ENCODE results near the gene DISP2.

Gene DISP2

GRCh38 chr15:40389824-40390595 lies 32.0 kb downstream of the DISP2 start:
- no peak for DNase-seq (ENCODE audit: low spot score)

- DNase-seq (ENCODE audit: low spot score) = no peak
Measured at GRCh38 chr15:40392986-40393948, 35.2 kb downstream of the DISP2 start.

GRCh38 chr15:40397688-40398412 lies 39.8 kb downstream of the DISP2 start:
- no peak for DNase-seq (ENCODE audit: low spot score)

- peak; percentile 83 for DNase-seq (ENCODE audit: low spot score)
Measured at GRCh38 chr15:40398413-40398873, 40.4 kb downstream of the DISP2 start.

GRCh38 chr15:40399370-40399769 lies 41.4 kb downstream of the DISP2 start:
- DNase-seq (ENCODE audit: low spot score) = no peak

GRCh38 chr15:40405501-40406381 lies 47.7 kb downstream of the DISP2 start, which contains the start of gene IVD:
TSS of gene IVD (plus strand) at chr15:40405795. CDS start at chr15:40405828, 33 bp downstream.
- peak; percentile 96 for DNase-seq (ENCODE audit: low spot score)

GRCh38 chr15:40407330-40407990 lies 49.4 kb downstream of the DISP2 start:
- DNase-seq (ENCODE audit: low spot score) = peak; percentile 36

GRCh38 chr15:40409366-40409765 lies 51.3 kb downstream of the DISP2 start:
- DNase-seq (ENCODE audit: low spot score) = no peak

GRCh38 chr15:40410476-40410875 lies 52.5 kb downstream of the DISP2 start:
- no peak for DNase-seq (ENCODE audit: low spot score)

- DNase-seq (ENCODE audit: low spot score) = no peak
Measured at GRCh38 chr15:40412095-40412759, 54.2 kb downstream of the DISP2 start.

GRCh38 chr15:40413036-40413435 lies 55.0 kb downstream of the DISP2 start:
- DNase-seq (ENCODE audit: low spot score) = no peak

GRCh38 chr15:40414816-40415215 lies 56.8 kb downstream of the DISP2 start:
- DNase-seq (ENCODE audit: low spot score) = no peak

GRCh38 chr15:40415226-40415625 lies 57.2 kb downstream of the DISP2 start:
- no peak for DNase-seq (ENCODE audit: low spot score)

GRCh38 chr15:40416056-40416455 lies 58.0 kb downstream of the DISP2 start:
- DNase-seq (ENCODE audit: low spot score) = no peak

- no peak for DNase-seq (ENCODE audit: low spot score)
Measured at GRCh38 chr15:40418126-40418525, 60.1 kb downstream of the DISP2 start.

GRCh38 chr15:40420071-40420713 lies 62.2 kb downstream of the DISP2 start:
- DNase-seq (ENCODE audit: low spot score) = no peak

- DNase-seq (ENCODE audit: low spot score) = no peak
Measured at GRCh38 chr15:40420793-40421192, 62.8 kb downstream of the DISP2 start.

GRCh38 chr15:40421246-40422157 lies 63.5 kb downstream of the DISP2 start:
- no peak for DNase-seq (ENCODE audit: low spot score)
